ENCODE results near the gene NUP37.
"Not testable (repeated sequence)": the region's sequence is repeated elsewhere in the genome, so short reads cannot be mapped to it uniquely, and the experiment has no call there.

The NUP37 gene

DNA sequence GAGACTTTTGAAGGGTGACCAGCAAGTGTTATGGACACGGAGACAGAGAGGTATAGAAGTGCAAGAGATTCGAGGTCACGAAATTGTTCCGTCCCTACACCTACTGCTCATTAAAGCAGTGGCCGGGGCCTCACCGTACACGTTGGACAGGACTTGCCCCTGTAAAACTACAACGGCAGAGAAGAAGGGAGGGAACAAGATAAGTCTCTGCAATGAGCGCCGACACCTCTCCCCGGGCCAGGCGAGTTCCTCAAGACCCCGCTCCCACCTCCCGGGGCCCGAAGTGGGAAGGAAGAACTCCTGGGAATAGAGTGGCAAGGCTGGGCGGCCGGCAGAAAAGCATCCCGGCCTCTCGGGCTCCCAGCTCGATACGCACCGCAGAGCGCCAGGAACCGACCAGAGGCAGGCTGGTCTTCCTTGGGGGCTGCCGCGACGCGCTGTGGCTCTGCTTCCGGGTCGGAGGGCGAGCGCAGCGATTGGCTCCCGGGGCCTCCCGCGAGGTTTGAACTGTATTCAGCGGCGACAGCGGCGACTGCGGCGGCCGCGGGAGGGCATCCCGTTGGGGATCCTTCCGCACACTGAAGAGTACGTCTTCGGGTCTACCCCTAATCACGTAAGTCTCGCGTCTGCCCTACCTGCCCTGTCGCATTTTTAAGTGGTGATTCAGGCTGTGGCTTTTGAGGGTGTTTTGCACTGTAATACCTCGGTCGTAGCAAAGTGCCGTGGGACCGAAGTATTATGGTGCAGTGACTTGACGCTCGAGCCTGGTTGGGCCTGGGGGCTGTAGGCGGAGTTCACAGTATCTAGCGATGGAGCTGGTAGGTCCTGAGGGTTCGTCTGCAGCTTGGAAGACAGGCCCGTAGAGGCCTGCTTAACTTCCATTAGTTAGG lies at the start of gene NUP37, which contains the start of gene PARPBP:
Gene NUP37, minus strand, starts transcription at position 441 of the 890 bp plus-strand sequence. CDS start 1,596 bp downstream, outside the sequence.
Gene PARPBP, plus strand, starts transcription at position 510 of the 890 bp plus-strand sequence. CDS start 3,706 bp downstream, outside the sequence.
- peak; percentile 55 for DNase-seq (ENCODE audit: low read depth)
- TF ChIP-seq, protein P1, sequence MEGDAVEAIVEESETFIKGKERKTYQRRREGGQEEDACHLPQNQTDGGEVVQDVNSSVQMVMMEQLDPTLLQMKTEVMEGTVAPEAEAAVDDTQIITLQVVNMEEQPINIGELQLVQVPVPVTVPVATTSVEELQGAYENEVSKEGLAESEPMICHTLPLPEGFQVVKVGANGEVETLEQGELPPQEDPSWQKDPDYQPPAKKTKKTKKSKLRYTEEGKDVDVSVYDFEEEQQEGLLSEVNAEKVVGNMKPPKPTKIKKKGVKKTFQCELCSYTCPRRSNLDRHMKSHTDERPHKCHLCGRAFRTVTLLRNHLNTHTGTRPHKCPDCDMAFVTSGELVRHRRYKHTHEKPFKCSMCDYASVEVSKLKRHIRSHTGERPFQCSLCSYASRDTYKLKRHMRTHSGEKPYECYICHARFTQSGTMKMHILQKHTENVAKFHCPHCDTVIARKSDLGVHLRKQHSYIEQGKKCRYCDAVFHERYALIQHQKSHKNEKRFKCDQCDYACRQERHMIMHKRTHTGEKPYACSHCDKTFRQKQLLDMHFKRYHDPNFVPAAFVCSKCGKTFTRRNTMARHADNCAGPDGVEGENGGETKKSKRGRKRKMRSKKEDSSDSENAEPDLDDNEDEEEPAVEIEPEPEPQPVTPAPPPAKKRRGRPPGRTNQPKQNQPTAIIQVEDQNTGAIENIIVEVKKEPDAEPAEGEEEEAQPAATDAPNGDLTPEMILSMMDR (conservative IDR thresholded peaks at IDR 0.05; ENCODE audit: low read depth, low read length): no peak
- H3K4me3 ChIP-seq (ENCODE audit: low read length): peak within 1 kb of the TSS; percentile 90

DNA sequence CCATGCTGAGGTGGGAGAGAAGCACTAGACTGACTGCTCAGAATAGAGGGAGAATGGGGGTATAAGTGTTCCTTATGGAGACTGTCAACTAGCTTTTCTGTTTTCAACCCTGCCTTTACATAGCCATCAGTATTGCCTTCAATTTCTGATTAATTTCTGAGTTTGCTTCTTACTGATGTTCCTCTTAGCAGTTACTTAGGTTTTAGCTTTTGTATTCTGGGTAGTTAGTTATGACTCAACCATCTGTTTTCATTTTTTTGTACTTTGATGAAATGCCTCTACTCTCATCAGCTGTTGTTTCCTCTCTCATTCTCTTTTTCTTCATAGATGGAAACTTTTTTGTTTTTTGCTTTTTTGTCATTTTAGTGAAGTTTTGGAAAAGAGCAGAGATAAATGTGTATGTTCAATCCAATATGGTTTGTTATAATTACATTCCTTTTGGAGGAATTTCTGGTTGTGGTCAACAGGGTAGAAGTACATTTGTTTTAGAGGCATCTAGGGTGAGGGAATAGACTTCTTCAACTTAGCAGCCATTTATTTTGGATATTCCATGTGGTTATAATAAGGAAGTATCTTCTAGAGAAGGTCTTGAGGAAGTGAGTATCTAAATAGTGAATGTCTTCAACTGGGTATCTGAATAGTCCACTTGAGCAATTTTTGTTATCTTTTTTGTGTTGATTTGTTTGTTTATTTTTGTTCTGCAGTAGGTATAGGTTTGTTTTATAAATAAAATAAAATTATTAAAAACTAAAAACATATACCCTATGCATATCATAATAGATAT lies 48.1 kb upstream of the NUP37 start:
- H3K4me3 ChIP-seq (ENCODE audit: low read length): no peak overlapping the region
- TF ChIP-seq, protein P1 (conservative IDR thresholded peaks at IDR 0.05; ENCODE audit: low read depth, low read length): no peak
- no peak for DNase-seq (ENCODE audit: low read depth)

DNA sequence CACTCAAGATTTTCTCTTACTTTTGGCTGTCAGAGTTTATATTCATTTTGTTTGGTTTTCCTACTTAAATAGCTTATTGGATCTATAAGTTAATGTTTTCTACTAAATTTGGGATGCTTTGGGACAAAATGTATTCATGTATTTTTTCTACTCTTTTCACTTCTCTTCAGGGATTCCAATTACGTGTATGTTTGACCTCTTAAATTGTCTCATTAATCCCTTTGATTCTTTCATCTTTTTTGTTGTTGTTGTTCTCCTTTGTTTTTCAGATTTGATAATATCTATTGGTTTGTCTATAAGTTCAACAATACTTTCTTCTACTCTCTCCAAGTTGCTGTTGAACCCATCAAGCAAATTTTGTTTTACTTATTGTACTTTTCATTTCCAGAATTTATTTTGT lies 43.5 kb upstream of the NUP37 start:
- no peak for DNase-seq (ENCODE audit: low read depth)
- no peak overlapping the region for H3K4me3 ChIP-seq (ENCODE audit: low read length)
- TF ChIP-seq, protein P1 (conservative IDR thresholded peaks at IDR 0.05; ENCODE audit: low read depth, low read length): no peak

DNA sequence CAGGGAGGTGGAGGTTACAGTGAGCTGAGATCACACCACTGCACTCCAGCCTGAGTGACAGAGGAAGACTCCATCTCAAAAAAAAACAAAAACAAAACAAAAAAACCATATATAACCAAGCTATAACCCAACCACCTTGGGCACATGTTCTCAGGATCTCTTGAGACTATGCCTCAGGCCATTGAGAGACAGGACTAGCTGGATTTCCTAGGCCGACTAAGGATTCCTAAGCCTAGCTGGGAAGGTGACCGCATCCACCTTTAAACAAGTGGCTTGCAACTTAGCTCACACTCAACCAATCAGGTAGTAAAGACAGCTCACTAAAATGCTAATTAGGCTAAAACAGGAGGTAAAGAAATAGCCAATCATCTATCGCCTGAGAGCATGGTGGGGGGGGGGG lies 35.3 kb upstream of the NUP37 start:
- H3K4me3 ChIP-seq (ENCODE audit: low read length); DNase-seq (ENCODE audit: low read depth): not testable (repeated sequence)

GRCh38 chr12:102147062-102147587 lies 27.2 kb upstream of the NUP37 start:
- not testable (repeated sequence) for H3K4me3 ChIP-seq (ENCODE audit: low read length); DNase-seq (ENCODE audit: low read depth)

GRCh38 chr12:102144221-102144620 lies 24.3 kb upstream of the NUP37 start:
- TF ChIP-seq, protein P1 (conservative IDR thresholded peaks at IDR 0.05; ENCODE audit: low read depth, low read length): no peak

GRCh38 chr12:102142866-102143373 lies 23.0 kb upstream of the NUP37 start:
- DNase-seq (ENCODE audit: low read depth): not testable (repeated sequence)

More at GRCh38 chr12:102144221-102144620, 24.3 kb upstream of the NUP37 start:
- H3K4me3 ChIP-seq (ENCODE audit: low read length): no peak overlapping the region
- no peak for DNase-seq (ENCODE audit: low read depth)

GRCh38 chr12:102137619-102138018 lies 17.7 kb upstream of the NUP37 start:
- H3K4me3 ChIP-seq (ENCODE audit: low read length); DNase-seq (ENCODE audit: low read depth): not testable (repeated sequence)

More at GRCh38 chr12:102142866-102143373, 23.0 kb upstream of the NUP37 start:
- not testable (repeated sequence) for H3K4me3 ChIP-seq (ENCODE audit: low read length)

GRCh38 chr12:102131442-102131841 lies 11.5 kb upstream of the NUP37 start:
- DNase-seq (ENCODE audit: low read depth); H3K4me3 ChIP-seq (ENCODE audit: low read length): not testable (repeated sequence)

GRCh38 chr12:102130720-102131119 lies 10.8 kb upstream of the NUP37 start:
- not testable (repeated sequence) for H3K4me3 ChIP-seq (ENCODE audit: low read length); DNase-seq (ENCODE audit: low read depth)

DNA sequence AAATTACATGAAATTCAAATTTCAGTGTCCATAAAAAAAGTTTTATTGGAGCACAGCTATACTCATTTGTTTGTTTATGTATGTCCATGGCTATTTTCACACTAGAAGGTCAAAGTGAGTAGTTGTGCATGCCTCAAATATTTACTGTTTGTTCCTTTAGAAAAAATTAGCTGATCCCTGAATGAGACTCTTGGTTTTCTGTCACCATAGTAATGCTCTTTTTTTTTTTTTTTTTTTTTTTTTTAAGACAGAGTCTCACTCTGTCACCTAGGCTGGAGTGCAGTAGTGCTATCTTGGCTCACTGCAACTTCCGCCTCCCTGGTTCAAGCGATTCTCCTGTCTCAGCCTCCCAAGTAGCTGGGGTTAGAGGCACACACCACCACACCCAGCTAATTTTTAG lies 1.4 kb upstream of the NUP37 start:
- peak overlapping the region; percentile 90 for H3K4me3 ChIP-seq (ENCODE audit: low read length)
- DNase-seq (ENCODE audit: low read depth): not testable (repeated sequence)
